ENCODE measurements around the gene CFAP68. TPM values are rescaled to one million over a fixed set of nuclear protein-coding genes. Genes with fewer than 3 reads are reported as not detected.

Gene CFAP68
- total and polyA plus RNA-seq, 10 donors = 9.4 to 37.1 (median 13.6) TPM

- peak in 1 of 3 donors; percentile 18 for TF ChIP-seq POLR2AphosphoS5 (IDR thresholded peaks at IDR 0.05)
- no peak for TF ChIP-seq CTCF (IDR thresholded peaks at IDR 0.05 in 8 of 11, conservative IDR thresholded peaks at IDR 0.05 in 3 of 11)
- WGBS, 5 donors = 52 to 87% (median 73%) methylated on average over 7 of the region's 7 CpGs
- Histone ChIP-seq H3K4me3 (no peak overlapping the region), H3K27ac (peak overlapping the region in 4 of 8 donors; percentile 50 to 63 (median 56)), H3K4me1 (peaks cover 0 to 55% (median 22%) of the 10 kb centered on the region in 6 donors), H3K9me3 (no peaks in the 10 kb centered on the region), H3K27me3 (replicated peaks in 1 of 7) (no peaks in the 10 kb centered on the region), H3K36me3 (peaks cover 0 to 92% (median 29%) of the 10 kb centered on the region in 6 donors)
- DNase-seq = no peak
- intact Hi-C loops (cut with DNase I; ENCODE audit: low total_unique reads) = loop anchor here (10.0 kb wide), 1 partner anchor 71 kb away; no protein-coding TSS in a partner anchor
Measured at GRCh38 chr11:111845276-111846028, 33.9 kb upstream of the CFAP68 start.

- H3K4me1 ChIP-seq = peaks cover 0 to 54% (median 21%) of the 10 kb centered on the region in 6 donors
- H3K27me3 ChIP-seq (replicated peaks in 1 of 7) = no peaks in the 10 kb centered on the region
- WGBS, 5 donors = 61 to 88% (median 79%) methylated on average over 2 of the region's 2 CpGs
- DNase-seq = no peak
- TF ChIP-seq POLR2AphosphoS5 (IDR thresholded peaks at IDR 0.05) (no peak), CTCF (IDR thresholded peaks at IDR 0.05 in 8 of 11, conservative IDR thresholded peaks at IDR 0.05 in 3 of 11) (no peak), POLR2A (IDR thresholded peaks at IDR 0.05) (no peak)
- peaks cover 0 to 94% (median 33%) of the 10 kb centered on the region in 6 donors for H3K36me3 ChIP-seq
- H3K9me3 ChIP-seq = no peaks in the 10 kb centered on the region
- H3K27ac ChIP-seq = peak overlapping the region in 4 of 8 donors; percentile 50 to 63 (median 56)
- H3K4me3 ChIP-seq = no peak overlapping the region
- intact Hi-C loops (cut with DNase I; ENCODE audit: low total_unique reads) = loop anchor here (10.0 kb wide), 1 partner anchor 71 kb away; no protein-coding TSS in a partner anchor
Measured at GRCh38 chr11:111846063-111846462, 33.3 kb upstream of the CFAP68 start.

- intact Hi-C loops (cut with DNase I; ENCODE audit: low total_unique reads) = loop anchor here (10.0 kb wide), 1 partner anchor 72 kb away; no protein-coding TSS in a partner anchor
- H3K27me3 ChIP-seq (replicated peaks in 1 of 7) = no peaks in the 10 kb centered on the region
- peak overlapping the region in 5 of 8 donors; percentile 26 to 63 (median 50) for H3K27ac ChIP-seq
- DNase-seq = no peak
- WGBS, 5 donors = 45 to 75% (median 69%) methylated on average over 1 of the region's 1 CpG
- H3K4me3 ChIP-seq = no peak overlapping the region
- no peak for TF ChIP-seq CTCF (IDR thresholded peaks at IDR 0.05 in 8 of 11, conservative IDR thresholded peaks at IDR 0.05 in 3 of 11)
- no peak for TF ChIP-seq POLR2AphosphoS5 (IDR thresholded peaks at IDR 0.05)
- no peak for TF ChIP-seq POLR2A (IDR thresholded peaks at IDR 0.05)
- peaks cover 0 to 49% (median 18%) of the 10 kb centered on the region in 6 donors for H3K4me1 ChIP-seq
- H3K9me3 ChIP-seq = no peaks in the 10 kb centered on the region
- peaks cover 0 to 99% (median 35%) of the 10 kb centered on the region in 6 donors for H3K36me3 ChIP-seq
Measured at GRCh38 chr11:111846636-111847035, 32.7 kb upstream of the CFAP68 start.

- no peak overlapping the region for H3K27ac ChIP-seq
- 95 to 99% (median 96%) methylated on average over 3 of the region's 3 CpGs for WGBS, 5 donors
- no peaks in the 10 kb centered on the region for H3K9me3 ChIP-seq
- peaks cover 0 to 31% (median 18%) of the 10 kb centered on the region in 6 donors for H3K4me1 ChIP-seq
- DNase-seq = no peak
- no peaks in the 10 kb centered on the region for H3K27me3 ChIP-seq (replicated peaks in 1 of 7)
- TF ChIP-seq POLR2AphosphoS5 (IDR thresholded peaks at IDR 0.05) = no peak
- TF ChIP-seq POLR2A (IDR thresholded peaks at IDR 0.05) = no peak
- TF ChIP-seq CTCF (IDR thresholded peaks at IDR 0.05 in 8 of 11, conservative IDR thresholded peaks at IDR 0.05 in 3 of 11) = no peak
- peaks cover 0 to 100% (median 41%) of the 10 kb centered on the region in 6 donors for H3K36me3 ChIP-seq
- no peak overlapping the region for H3K4me3 ChIP-seq
- intact Hi-C loops (cut with DNase I; ENCODE audit: low total_unique reads) = loop anchor here (10.0 kb wide), 1 partner anchor 75 kb away; no protein-coding TSS in a partner anchor
Measured at GRCh38 chr11:111849631-111850030, 29.7 kb upstream of the CFAP68 start.

All from spleen (tissue), 11 donors.